GM19324 (cell line): ENCODE measurements around the gene RRP36.
"Not testable (repeated sequence)": the region's sequence is repeated elsewhere in the genome, so short reads cannot be mapped to it uniquely, and the experiment has no call there.

Source experiments
- ATAC-seq: cut with Tn5 transposase; IDR thresholded peaks from one replicate; pipeline ENCODE4 v1.9.1; 2021; ENCODE audit warnings: mild to moderate bottlenecking, moderate library complexity; ENCODE audit not compliant: unreplicated experiment, low FRiP score

Gene RRP36

DNA sequence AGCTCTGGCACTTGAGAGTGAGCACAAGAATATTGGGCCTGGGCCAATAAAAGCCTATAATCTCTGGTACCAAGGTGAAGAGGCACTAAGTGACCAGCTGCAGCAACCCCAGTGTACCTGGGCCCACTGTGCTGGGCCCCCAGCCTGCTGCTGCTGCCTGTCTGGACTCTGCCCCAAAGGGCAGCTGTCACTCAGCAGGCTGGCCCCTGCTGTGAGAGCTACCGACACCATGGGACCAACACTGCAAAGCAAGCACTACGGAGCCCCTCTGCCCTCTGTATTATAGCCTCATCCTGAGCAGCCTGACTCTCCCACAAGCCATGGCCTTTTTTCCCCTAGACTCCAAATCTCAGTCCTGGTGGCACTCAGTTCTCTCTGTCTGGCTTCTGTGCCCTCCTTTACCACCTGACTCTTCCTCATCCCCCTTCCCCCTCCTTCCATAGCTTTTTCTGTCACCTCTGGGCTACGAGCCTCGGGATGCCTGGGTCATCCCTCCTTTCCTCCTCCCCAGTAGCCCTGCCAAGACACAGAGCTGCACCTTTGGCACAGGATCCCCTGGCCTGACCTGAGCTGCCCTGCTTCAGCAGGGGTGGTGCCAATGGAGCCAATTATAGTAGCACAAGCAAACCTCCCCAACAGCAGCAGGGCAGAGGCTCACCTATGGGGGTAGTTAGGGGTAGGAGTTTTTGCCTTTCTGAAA, 14.2 kb downstream of the RRP36 start:
- no peak for ATAC-seq

DNA sequence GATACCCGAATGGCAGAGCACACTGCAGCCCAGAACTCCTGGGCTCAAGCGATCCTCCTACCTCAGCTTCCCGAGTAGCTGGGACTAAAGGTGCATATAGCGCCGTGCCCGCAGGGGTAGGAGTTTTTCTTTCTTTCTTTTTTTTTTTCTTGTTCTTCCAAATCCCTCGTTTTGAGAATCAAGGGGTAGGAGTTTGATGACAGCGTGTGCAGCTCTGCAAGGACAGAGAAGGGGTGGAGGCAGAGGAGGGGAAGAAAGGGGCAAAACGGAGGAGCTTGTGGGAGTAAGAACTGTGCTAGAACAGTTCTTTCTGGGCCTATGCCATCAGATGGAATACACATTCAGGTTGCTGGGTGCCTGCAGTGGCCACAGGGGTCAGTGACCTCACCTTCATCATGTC, 15.3 kb downstream of the RRP36 start:
- ATAC-seq = no peak

DNA sequence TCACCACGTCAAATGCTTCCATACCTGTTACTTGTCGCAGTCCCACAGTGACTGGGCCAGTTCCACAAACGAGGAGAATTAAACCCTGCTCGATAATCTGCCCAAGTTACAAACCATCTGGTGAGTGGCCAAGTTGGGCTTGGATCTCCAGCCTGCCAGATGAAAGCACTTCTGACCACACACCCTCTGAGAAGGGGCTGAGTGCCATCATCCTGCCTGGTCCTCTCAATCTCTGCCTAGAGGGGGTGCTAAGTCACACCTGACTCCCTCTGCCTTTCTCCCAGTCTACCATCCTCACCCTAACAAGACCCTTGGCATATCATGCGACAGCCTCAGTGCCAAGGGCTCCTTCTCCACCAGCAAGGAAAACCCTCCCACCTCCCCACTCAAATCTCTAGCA, 15.8 kb downstream of the RRP36 start:
- no peak for ATAC-seq

GRCh38 chr6:43037706-43038105, 16.3 kb downstream of the RRP36 start:
- ATAC-seq = no peak

DNA sequence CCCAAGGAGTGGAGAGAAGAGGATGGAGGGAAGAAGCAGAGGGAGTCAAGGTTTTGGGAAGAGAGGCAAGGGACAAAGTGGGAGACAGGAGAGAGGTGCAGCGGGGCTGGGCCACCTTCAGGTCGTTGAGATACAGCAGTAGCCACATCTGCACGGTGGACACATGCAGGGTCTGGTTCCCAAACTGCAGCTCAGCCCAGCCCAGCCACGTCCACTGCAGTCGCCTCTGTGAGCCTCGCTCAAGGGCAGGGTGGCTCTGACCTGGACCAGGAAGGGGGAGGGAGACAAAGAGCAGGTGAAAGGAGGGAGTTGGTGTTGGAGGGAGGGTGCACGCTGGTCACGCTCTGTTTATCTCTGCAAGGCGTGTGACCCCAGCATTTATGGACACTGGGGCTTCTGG, 17.3 kb downstream of the RRP36 start:
- ATAC-seq = no peak

GRCh38 chr6:43040542-43041257, 19.3 kb downstream of the RRP36 start:
- ATAC-seq = no peak

GRCh38 chr6:43041475-43041874, 20.1 kb downstream of the RRP36 start:
- not testable (repeated sequence) for ATAC-seq

DNA sequence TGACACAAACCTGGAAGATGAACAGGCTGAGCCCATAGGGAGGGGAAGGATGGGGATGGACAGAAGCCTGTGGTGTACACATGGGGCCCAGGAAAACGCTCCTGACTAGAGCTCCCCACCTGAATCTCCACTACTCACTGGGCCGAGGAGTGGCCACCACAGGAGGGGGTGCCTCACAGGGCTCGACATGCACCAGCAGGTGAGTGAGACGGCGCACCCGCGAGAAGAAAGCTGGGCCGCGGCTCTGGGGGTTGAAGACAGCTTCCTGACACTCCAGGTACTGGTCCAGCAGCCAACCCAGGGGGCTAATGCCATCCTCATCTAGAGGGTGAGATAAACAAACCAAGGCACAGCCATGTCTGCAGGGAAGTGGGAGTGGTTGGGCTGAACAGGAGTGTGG, 21.9 kb downstream of the RRP36 start:
- ATAC-seq = no peak

DNA sequence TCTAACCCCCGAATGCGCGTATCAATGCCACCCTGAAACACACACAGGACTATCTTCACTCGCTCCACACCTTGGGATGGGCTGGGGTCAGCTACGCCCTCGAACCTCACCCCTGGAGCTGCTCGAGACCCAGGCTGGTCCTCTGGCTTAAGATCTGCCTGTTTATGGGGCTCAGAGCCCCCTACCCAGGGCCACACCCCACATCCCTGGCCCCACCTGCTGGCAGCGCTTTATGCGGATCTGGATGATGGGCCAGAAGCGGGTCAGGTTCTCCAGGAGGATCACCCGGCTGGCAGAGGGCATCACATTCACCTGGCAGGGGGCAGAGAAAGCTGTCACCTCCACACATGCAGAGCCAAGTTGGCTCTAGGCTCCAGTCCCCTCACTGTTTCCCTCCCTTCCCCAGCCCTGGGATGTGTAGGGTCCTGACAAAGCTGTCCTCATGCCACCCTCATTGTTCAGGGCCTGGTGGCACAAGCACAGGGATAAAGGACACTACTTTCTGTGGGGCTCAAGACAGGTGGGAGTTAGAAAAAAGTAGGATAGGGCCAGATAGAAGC, 24.0 kb downstream of the RRP36 start:
- ATAC-seq = no peak

- no peak for ATAC-seq
Observed at GRCh38 chr6:43047998-43048397, 26.6 kb downstream of the RRP36 start.

DNA sequence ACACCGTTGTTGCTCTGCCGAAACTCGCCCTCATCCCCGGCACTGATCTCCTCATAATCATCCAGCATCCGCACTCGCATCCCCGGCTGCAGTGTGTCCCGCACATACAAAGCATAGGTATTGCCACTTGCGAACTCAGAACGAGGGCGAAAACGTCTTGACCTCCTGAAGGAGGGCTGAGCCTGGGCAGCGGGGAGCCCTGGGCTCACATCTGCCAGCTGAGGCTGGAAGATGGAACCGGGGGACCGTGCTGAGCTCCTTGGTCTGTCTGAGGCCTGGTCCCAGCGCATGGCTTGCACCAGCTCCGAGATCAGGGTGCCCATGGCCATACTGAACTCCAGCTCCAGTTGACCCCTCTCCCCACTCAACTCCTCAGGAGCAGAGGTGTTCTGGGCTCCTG, 29.6 kb downstream of the RRP36 start:
- ATAC-seq = no peak

DNA sequence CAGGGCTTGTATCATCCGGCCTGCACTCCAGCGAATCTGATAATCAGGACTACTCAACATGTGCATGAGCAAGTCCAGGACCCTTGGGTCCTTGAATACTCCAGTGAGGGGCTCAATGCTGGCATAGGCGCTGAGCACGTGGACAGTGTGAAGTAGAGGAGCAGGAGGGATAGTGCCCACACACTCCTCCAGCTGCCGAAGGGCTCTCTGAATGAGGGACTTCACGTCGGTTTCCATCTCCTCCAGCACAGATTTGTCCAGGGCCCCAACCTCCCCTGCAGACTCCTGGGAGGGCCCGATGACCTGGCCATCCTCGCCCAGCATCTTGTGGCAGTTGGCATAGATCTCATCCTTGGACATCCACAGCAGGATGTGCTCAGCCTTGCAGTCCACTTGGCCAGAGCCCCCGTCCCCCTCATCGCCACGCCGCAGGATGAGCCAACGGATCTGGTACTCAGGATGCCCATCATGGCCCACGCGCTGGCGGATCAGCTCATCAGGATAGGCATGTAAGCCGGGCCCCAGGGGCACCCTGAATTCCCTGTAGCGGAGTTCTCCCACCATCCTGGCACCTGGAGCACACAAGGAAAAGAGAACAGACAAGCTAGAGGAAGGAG, 30.9 kb downstream of the RRP36 start:
- no peak for ATAC-seq

DNA sequence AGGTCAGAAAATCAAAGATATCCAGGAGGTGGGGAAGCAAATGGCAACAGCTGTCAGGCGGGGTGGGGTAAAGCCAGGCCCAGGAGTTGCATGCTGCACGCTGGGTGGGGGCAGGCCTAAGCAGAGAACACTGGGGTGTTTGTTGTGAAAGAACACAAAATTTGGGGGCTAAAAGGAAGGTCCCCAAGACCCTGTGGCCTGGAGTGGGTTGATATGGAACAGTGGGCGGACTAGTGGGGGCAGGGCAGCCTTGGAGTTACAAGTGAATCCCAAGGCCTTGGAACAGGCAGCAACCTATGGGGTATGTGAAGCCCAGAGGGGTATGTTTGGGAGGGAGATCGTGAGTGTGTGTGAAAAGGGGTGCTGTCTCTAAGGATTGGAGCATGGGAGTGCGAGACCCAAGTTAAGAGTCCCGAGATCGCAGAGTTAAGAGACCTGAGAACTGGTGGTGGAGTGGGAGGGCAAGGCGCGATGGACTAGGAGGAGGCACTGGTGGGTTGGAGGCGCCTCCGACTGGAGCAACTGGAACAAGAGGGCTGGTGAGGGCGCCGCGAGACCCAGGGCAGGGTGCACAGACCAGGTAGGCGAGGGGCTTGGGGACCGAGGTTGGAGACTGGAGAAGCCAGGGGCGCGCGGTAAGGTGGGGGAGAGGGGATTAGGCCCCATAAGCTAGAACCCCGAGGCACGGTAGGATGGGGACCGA, 31.6 kb downstream of the RRP36 start:
- peak; percentile 12 for ATAC-seq

DNA sequence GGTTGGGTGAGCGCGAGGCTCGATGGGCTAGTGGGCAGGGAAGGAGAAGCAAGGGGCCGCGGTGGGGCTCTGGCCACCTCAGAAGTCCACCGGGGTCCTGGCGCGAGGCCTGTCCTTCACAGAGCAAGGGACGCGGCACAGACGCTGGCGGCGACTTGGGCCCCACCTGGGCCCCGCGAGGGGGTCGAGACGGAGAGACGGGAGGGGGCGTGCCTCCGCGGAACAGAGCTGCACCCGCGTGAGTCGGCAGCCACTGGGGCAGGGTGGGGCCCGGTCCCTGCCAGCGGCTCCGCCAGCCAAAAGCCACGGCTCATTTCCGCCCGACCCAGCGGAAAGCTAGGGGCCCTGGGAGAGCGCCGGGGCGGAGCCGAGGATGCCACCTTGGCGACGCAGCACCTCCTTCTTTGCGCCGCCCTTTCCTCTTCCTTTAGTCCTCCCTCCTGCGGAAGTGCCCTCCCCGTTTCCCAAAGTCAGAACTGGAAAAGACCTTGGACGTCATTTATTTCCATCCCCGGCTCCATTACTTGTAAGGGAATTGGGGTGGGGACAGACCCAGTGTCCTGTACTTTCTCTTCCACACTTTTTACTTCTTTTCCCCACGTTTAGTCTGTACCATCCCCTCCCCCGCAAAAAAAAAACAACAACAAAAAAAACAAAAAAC, 32.3 kb downstream of the RRP36 start, which contains the start of gene CUL7:
Gene CUL7, minus strand, starts transcription at position 307 of the 661 bp plus-strand sequence. CDS start 1,063 bp downstream, outside the sequence.
- ATAC-seq = peak; percentile 90

DNA sequence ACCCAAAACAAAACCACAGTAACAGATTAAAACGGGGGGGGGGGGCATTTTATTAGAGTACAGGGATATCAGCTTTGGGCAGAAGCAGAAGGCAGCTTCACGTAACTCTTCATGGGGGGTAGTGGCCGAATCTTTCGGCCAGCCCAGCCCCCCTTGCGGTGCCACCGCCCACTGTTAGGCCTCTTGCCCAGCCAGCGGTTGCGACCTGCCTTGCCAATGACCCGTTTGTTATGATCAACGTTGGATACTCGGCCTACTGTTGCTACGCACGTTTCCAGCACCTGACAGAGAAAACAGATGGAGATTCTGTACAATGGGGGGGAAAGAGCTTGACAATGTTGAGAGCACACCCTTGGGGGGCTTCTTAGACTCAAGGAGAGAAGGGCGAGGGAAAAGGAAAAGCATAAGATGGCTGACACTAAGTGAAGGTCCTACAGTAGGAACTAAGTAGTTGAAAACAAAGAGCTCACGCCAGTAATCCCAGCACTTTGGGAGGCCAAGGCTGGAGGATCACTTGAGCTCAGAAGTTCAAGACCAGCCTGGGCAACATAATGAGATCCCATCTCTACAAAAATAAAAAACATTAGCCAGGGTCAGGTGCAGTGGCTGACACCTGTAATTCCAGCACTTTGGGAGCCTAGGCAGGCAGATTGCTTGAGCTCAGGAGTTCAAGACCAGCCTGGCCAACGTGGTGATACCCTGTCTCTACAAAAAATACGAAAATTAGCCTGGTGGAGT, 33.0 kb downstream of the RRP36 start:
- no peak for ATAC-seq

DNA sequence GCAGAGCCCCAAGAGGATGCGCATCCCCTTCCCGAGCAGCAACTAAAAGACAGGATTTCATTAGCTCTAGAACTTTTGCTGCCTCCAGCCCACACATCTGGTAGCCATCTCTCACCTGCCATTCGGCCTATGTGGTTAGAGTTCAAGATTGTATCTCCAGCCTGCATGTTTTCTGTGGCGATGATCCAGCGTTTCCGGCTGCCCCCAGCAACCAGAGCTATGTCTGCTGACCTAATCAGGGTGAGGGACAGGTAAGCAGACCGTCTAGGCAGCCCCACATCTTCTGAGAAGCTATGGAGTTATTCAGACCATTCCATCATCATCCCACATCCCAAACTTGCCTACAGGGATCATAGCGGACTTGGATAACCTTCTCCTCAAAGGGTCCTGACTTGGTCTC, 34.5 kb downstream of the RRP36 start:
- ATAC-seq = no peak

GRCh38 chr6:43058531-43058930, 37.1 kb downstream of the RRP36 start:
- no peak for ATAC-seq

- ATAC-seq = peak; percentile 94
Observed at GRCh38 chr6:43059168-43060033, 38.0 kb downstream of the RRP36 start, which contains the start of the genes KLC4 and MRPL2. TSS of gene KLC4 (plus strand) at chr6:43059631. CDS start at chr6:43061336, 1,705 bp downstream. TSS of gene MRPL2 (minus strand) at chr6:43059434. CDS start at chr6:43059381, 53 bp downstream.
